ENCODE measurements around the gene ITGAE. TPM values are rescaled to one million over a fixed set of nuclear protein-coding genes. Genes with fewer than 3 reads are reported as not detected.

The ITGAE gene
- total RNA-seq, 1 donor from 2014 or later: 28.3 TPM

- Mint-ChIP-seq H3K4me3 (ENCODE audit: unreplicated experiment) (no peak overlapping the region), H3K27me3 (ENCODE audit: low read depth) (no peaks in the 10 kb centered on the region), H3K9me3 (ENCODE audit: low read depth) (no peaks in the 10 kb centered on the region), H3K36me3 (ENCODE audit: low read depth) (peaks cover 6% of the 10 kb centered on the region), H3K4me1 (ENCODE audit: low read depth) (peaks cover 32% of the 10 kb centered on the region), H3K27ac (ENCODE audit: unreplicated experiment) (no peak overlapping the region)
- TF ChIP-seq CTCF (IDR thresholded peaks at IDR 0.05): no peak
- no peak for DNase-seq (ENCODE audit: low spot score)
These were observed 3.5 kb upstream of the ITGAE start for GRCh38 chr17:3804503-3804931.

- Mint-ChIP-seq H3K36me3 (ENCODE audit: low read depth) (peaks cover 6% of the 10 kb centered on the region), H3K4me1 (ENCODE audit: low read depth) (peaks cover 36% of the 10 kb centered on the region), H3K27me3 (ENCODE audit: low read depth) (no peaks in the 10 kb centered on the region), H3K9me3 (ENCODE audit: low read depth) (no peaks in the 10 kb centered on the region), H3K27ac (ENCODE audit: unreplicated experiment) (peak overlapping the region; percentile 85), H3K4me3 (ENCODE audit: unreplicated experiment) (no peak overlapping the region)
- no peak for TF ChIP-seq CTCF (IDR thresholded peaks at IDR 0.05)
- no peak for DNase-seq (ENCODE audit: low spot score)
These were observed 2.3 kb upstream of the ITGAE start for GRCh38 chr17:3803308-3803640.

- Mint-ChIP-seq H3K27me3 (ENCODE audit: low read depth) (no peaks in the 10 kb centered on the region), H3K9me3 (ENCODE audit: low read depth) (no peaks in the 10 kb centered on the region), H3K4me3 (ENCODE audit: unreplicated experiment) (no peak overlapping the region), H3K36me3 (ENCODE audit: low read depth) (peaks cover 3% of the 10 kb centered on the region), H3K4me1 (ENCODE audit: low read depth) (peaks cover 34% of the 10 kb centered on the region), H3K27ac (ENCODE audit: unreplicated experiment) (peak overlapping the region; percentile 85)
- DNase-seq (ENCODE audit: low spot score): no peak
- TF ChIP-seq CTCF (IDR thresholded peaks at IDR 0.05): no peak
These were observed 1.7 kb upstream of the ITGAE start for GRCh38 chr17:3802461-3803307.

- peaks cover 34% of the 10 kb centered on the region for H3K4me1 Mint-ChIP-seq (ENCODE audit: low read depth)
- TF ChIP-seq CTCF (IDR thresholded peaks at IDR 0.05): no peak
- no peak overlapping the region for H3K27ac Mint-ChIP-seq (ENCODE audit: unreplicated experiment)
- H3K9me3 Mint-ChIP-seq (ENCODE audit: low read depth): no peaks in the 10 kb centered on the region
- H3K4me3 Mint-ChIP-seq (ENCODE audit: unreplicated experiment): no peak overlapping the region
- H3K27me3 Mint-ChIP-seq (ENCODE audit: low read depth): no peaks in the 10 kb centered on the region
- H3K36me3 Mint-ChIP-seq (ENCODE audit: low read depth): peaks cover 1% of the 10 kb centered on the region
- no peak for DNase-seq (ENCODE audit: low spot score)
These were observed 804 bp upstream of the ITGAE start for GRCh38 chr17:3801792-3802191.

GRCh38 chr17:3801347-3801746 lies 359 bp upstream of the ITGAE start:
- TF ChIP-seq CTCF (IDR thresholded peaks at IDR 0.05): no peak
- Mint-ChIP-seq H3K9me3 (ENCODE audit: low read depth) (no peaks in the 10 kb centered on the region), H3K36me3 (ENCODE audit: low read depth) (peaks cover 1% of the 10 kb centered on the region), H3K27ac (ENCODE audit: unreplicated experiment) (no peak overlapping the region), H3K4me1 (ENCODE audit: low read depth) (peaks cover 38% of the 10 kb centered on the region), H3K27me3 (ENCODE audit: low read depth) (no peaks in the 10 kb centered on the region), H3K4me3 (ENCODE audit: unreplicated experiment) (no peak overlapping the region)
- no peak for DNase-seq (ENCODE audit: low spot score)
